ENCODE results near the gene SYT11.

DNA sequence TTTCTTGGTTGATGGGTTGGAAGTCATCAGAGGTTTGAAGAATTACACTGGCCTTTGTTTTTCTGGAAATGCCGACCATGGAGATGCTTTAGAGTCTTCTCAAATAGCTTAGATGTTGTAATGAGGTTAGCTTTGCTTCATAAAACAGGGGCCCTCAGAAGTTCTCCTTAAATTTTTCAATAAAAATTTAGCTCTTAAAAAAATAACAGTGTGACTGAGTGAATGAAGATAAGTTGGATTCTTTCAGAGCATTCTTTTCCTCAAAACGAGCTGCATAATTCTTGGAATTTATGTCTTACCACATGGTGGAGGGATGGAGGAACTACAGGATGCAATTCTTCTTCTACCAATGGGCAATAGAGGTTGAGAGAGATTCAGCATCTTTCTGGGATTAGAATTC lies 23.4 kb downstream of the SYT11 start:
- no peak for TF ChIP-seq EZH2phosphoT487 (IDR thresholded peaks at IDR 0.05; ENCODE audit: insufficient read depth, low read depth)
- TF ChIP-seq EZH2 (IDR thresholded peaks at IDR 0.05; ENCODE audit: insufficient read depth, poor library complexity, severe bottlenecking), result no peak
